Neural progenitor cell (in vitro differentiated cells): ENCODE results near the gene RRBP1. TPM values are rescaled to one million over a fixed set of nuclear protein-coding genes. Genes with fewer than 3 reads are reported as not detected.

Experiments
- DNase-seq: peaks from one replicate; pipeline ENCODE4 v3.0.0-alpha.2; 2016; ENCODE audit warnings: low spot score
- H2AFZ ChIP-seq: fragments of 200-600 bp; sonication (generic); replicated peaks from 2 replicates; pipeline ENCODE4 v1.6.1; 2016; ENCODE audit warnings: antibody characterized with exemption
- H3F3A ChIP-seq: fragments of 200-600 bp; sonication (generic); 2 replicates; pipeline ENCODE4 v1.6.1; 2016; ENCODE audit warnings: antibody characterized with exemption, low read depth
- H3K27ac ChIP-seq: fragments of 200-600 bp; sonication (generic); 2 replicates; pipeline ENCODE4 v1.5.1; 2016; ENCODE audit warnings: mild to moderate bottlenecking
- H3K27me3 ChIP-seq: fragments of 200-600 bp; sonication (generic); 2 replicates; pipeline ENCODE4 v1.6.1; 2016; ENCODE audit warnings: mild to moderate bottlenecking, moderate library complexity
- H3K36me3 ChIP-seq: fragments of 200-600 bp; sonication (generic); 2 replicates; pipeline ENCODE4 v1.5.1; 2016
- H3K4me1 ChIP-seq: fragments of 200-600 bp; sonication (generic); 2 replicates; pipeline ENCODE4 v1.6.1; 2016; ENCODE audit warnings: mixed run types
- H3K4me2 ChIP-seq: fragments of 200-600 bp; sonication (generic); 2 replicates; pipeline ENCODE4 v1.6.1; 2016
- H3K4me3 ChIP-seq: fragments of 200-600 bp; sonication (generic); 2 replicates; pipeline ENCODE4 v1.5.1; 2016
- H3K79me2 ChIP-seq: fragments of 200-600 bp; sonication (generic); 2 replicates; pipeline ENCODE4 v1.6.1; 2016; ENCODE audit warnings: low read depth
- H3K9ac ChIP-seq: fragments of 200-600 bp; sonication (generic); 2 replicates; pipeline ENCODE4 v1.6.1; 2016
- H3K9me3 ChIP-seq: fragments of 200-600 bp; sonication (generic); 2 replicates; pipeline ENCODE4 v1.5.1; 2016; ENCODE audit warnings: low read depth
- H4K20me1 ChIP-seq: fragments of 200-600 bp; sonication (generic); 2 replicates; pipeline ENCODE4 v1.6.1; 2016; ENCODE audit warnings: low read depth
- H3K27ac Mint-ChIP-seq: 3 replicates; pipeline ENCODE4 v1.8.0; 2021; ENCODE audit warnings: mixed read lengths
- H3K27me3 Mint-ChIP-seq: 2 replicates; pipeline ENCODE4 v1.8.0; 2022; ENCODE audit warnings: low read depth, mild to moderate bottlenecking, inconsistent platforms, moderate library complexity, mixed read lengths; ENCODE audit not compliant: insufficient read depth
- H3K36me3 Mint-ChIP-seq: 3 replicates; pipeline ENCODE4 v1.8.0; 2021; ENCODE audit warnings: mixed read lengths
- H3K4me1 Mint-ChIP-seq: 3 replicates; pipeline ENCODE4 v1.8.0; 2021; ENCODE audit warnings: mixed read lengths
- H3K4me3 Mint-ChIP-seq: 3 replicates; pipeline ENCODE4 v1.8.0; 2021; ENCODE audit warnings: mild to moderate bottlenecking, moderate library complexity, mixed read lengths
- H3K9me3 Mint-ChIP-seq: 3 replicates; pipeline ENCODE4 v1.8.0; 2020; ENCODE audit warnings: mixed read lengths
- EZH2 ChIP-seq: fragments of 200-600 bp; sonication (generic); IDR thresholded peaks from 2 replicates; pipeline ENCODE4 v1.6.1; 2017; ENCODE audit warnings: antibody characterized with exemption, mild to moderate bottlenecking, moderate library complexity
- EZH2phosphoT487 ChIP-seq: fragments of 200-600 bp; sonication (generic); IDR thresholded peaks from 2 replicates; pipeline ENCODE4 v1.6.1; 2017; ENCODE audit warnings: antibody characterized with exemption
- total RNA-seq: library from RNA; depleted of rRNA; stranded (reverse); fragments of >200 nt; gene quantifications from 2 replicates; pipeline ENCODE4 v1.2.3, GENCODE V29; 2015; ENCODE audit warnings: low replicate concordance
- TF ChIP-seq, protein P1 (sequence below): fragments of 200-600 bp; sonication (generic); IDR thresholded peaks from 2 replicates; pipeline ENCODE4 v1.5.1; 2017; ENCODE audit warnings: antibody characterized with exemption, mild to moderate bottlenecking

RRBP1 gene
- total RNA-seq, 1 donor from 2014 or later, result 18.2 TPM

DNA sequence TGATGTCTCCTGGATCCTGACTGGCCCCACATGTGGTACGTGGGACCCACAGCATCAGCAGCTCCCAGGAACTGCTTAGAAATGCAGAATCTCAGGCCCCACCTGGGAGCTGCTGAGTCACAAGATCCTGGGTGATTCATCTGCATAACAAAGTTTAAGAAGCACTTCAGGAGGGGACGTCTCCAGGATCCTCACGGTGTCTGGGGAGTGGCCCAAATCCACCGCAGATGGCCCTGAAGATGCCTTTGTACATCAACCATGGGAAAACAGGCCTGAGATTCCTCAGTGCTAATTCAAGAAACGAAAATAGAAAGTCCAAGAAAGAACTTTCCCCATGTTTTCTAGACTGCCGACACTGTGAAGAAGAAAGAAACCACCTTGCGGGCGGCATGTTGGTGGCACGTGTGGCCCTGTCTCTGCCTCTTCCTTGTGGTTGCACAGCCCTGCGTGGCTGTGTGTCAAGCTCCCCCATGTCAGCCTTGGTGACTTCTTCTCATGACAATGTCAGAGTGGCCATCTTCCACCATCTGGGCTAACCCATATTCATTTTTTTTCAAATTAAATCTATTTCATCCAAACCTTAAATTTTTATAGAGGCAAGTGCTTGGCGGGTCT, 26.1 kb downstream of the RRBP1 start:
- H3K27ac ChIP-seq, result no peak overlapping the region
- no peaks in the 10 kb centered on the region for H3K36me3 ChIP-seq
- H3F3A ChIP-seq, result no peaks in the 10 kb centered on the region
- H3K9ac ChIP-seq, result no peak overlapping the region
- H3K4me3 ChIP-seq, result no peak overlapping the region
- Mint-ChIP-seq H3K36me3 (peaks cover 51% of the 10 kb centered on the region), H3K27me3 (peaks cover 8% of the 10 kb centered on the region), H3K4me3 (no peak overlapping the region), H3K27ac (no peak overlapping the region), H3K9me3 (peaks cover 13% of the 10 kb centered on the region), H3K4me1 (peaks cover 15% of the 10 kb centered on the region)
- no peaks in the 10 kb centered on the region for H3K9me3 ChIP-seq
- no peaks in the 10 kb centered on the region for H3K27me3 ChIP-seq
- no peaks in the 10 kb centered on the region for H3K4me1 ChIP-seq
- peaks cover 14% of the 10 kb centered on the region for H4K20me1 ChIP-seq
- TF ChIP-seq, protein P1, sequence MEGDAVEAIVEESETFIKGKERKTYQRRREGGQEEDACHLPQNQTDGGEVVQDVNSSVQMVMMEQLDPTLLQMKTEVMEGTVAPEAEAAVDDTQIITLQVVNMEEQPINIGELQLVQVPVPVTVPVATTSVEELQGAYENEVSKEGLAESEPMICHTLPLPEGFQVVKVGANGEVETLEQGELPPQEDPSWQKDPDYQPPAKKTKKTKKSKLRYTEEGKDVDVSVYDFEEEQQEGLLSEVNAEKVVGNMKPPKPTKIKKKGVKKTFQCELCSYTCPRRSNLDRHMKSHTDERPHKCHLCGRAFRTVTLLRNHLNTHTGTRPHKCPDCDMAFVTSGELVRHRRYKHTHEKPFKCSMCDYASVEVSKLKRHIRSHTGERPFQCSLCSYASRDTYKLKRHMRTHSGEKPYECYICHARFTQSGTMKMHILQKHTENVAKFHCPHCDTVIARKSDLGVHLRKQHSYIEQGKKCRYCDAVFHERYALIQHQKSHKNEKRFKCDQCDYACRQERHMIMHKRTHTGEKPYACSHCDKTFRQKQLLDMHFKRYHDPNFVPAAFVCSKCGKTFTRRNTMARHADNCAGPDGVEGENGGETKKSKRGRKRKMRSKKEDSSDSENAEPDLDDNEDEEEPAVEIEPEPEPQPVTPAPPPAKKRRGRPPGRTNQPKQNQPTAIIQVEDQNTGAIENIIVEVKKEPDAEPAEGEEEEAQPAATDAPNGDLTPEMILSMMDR, result no peak
- TF ChIP-seq EZH2phosphoT487 (no peak), EZH2 (no peak)
- peaks cover 2% of the 10 kb centered on the region for H3K79me2 ChIP-seq
- H2AFZ ChIP-seq, result no peak overlapping the region
- DNase-seq, result no peak
- no peak overlapping the region for H3K4me2 ChIP-seq

DNA sequence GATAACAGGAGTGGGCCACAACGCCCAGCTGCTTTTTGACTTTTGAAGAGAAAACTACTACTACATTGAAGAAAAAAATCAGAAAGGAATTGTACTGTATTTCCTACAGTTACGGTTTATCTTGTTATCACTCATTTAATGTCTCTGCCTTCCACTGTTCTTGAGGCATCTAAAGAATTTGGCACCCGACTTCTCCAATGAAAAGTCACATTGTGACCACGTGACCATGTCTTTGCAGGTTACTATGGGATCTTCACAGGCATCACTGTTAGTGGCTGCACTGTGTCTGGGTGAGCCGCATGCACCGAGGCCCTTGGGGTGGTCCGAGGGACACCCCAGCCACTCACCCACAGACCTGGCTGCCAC, 26.8 kb downstream of the RRBP1 start:
- no peaks in the 10 kb centered on the region for H3K9me3 ChIP-seq
- no peaks in the 10 kb centered on the region for H3K27me3 ChIP-seq
- Mint-ChIP-seq H3K4me1 (peaks cover 19% of the 10 kb centered on the region), H3K27me3 (peaks cover 6% of the 10 kb centered on the region), H3K4me3 (no peak overlapping the region), H3K27ac (no peak overlapping the region), H3K9me3 (peaks cover 13% of the 10 kb centered on the region), H3K36me3 (peaks cover 44% of the 10 kb centered on the region)
- TF ChIP-seq EZH2, result no peak
- TF ChIP-seq, protein P1, result no peak
- TF ChIP-seq EZH2phosphoT487, result no peak
- H3K27ac ChIP-seq, result no peak overlapping the region
- no peaks in the 10 kb centered on the region for H3F3A ChIP-seq
- H3K4me1 ChIP-seq, result no peaks in the 10 kb centered on the region
- no peak overlapping the region for H2AFZ ChIP-seq
- H3K79me2 ChIP-seq, result no peaks in the 10 kb centered on the region
- H4K20me1 ChIP-seq, result peaks cover 21% of the 10 kb centered on the region
- no peak overlapping the region for H3K9ac ChIP-seq
- H3K4me2 ChIP-seq, result no peak overlapping the region
- no peaks in the 10 kb centered on the region for H3K36me3 ChIP-seq
- no peak overlapping the region for H3K4me3 ChIP-seq
- DNase-seq, result no peak

DNA sequence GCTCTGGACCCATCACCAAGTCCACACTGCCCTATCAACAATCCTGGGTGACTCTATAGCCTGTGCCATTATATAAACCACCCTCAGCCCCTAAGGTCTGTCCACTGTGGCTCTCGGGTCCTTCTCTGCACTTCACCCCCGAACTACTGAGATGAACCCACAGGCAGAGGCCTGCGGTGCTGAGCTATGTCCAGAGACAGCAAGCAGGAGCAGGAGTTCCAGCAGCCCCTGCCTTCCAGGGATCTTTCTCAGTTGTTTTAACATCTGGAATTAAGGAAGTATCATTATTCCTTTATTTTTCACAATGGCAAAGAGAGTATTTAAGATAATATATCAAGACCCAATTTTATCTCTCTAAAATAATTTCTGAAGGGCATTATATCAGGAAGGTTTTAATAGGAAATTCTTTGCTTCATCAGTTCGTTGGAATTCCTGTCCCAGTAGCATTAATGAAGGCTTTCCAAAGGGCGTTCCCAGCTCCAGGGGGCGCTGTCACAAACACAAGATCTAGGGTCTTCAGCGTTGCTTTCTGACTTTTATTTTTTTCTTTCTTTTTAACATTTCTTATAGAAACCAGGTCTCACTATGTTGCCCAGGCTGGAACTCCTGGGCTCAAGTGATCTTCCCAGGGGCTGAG, 27.3 kb downstream of the RRBP1 start:
- no peaks in the 10 kb centered on the region for H3F3A ChIP-seq
- H3K36me3 ChIP-seq, result no peaks in the 10 kb centered on the region
- no peak overlapping the region for H3K4me3 Mint-ChIP-seq
- no peak overlapping the region for H3K27ac Mint-ChIP-seq
- no peak overlapping the region for H3K27ac ChIP-seq
- peak; percentile 78 for DNase-seq
- no peak overlapping the region for H3K4me3 ChIP-seq
- no peaks in the 10 kb centered on the region for H3K27me3 ChIP-seq
- no peak overlapping the region for H3K4me2 ChIP-seq
- peaks cover 21% of the 10 kb centered on the region for H3K4me1 Mint-ChIP-seq
- H3K79me2 ChIP-seq, result no peaks in the 10 kb centered on the region
- TF ChIP-seq EZH2 (no peak), EZH2phosphoT487 (no peak)
- TF ChIP-seq, protein P1, result peak; percentile 93
- no peak overlapping the region for H2AFZ ChIP-seq
- peaks cover 39% of the 10 kb centered on the region for H3K36me3 Mint-ChIP-seq
- no peaks in the 10 kb centered on the region for H3K4me1 ChIP-seq
- H3K9me3 Mint-ChIP-seq, result peaks cover 10% of the 10 kb centered on the region
- H3K9ac ChIP-seq, result no peak overlapping the region
- H3K27me3 Mint-ChIP-seq, result peaks cover 6% of the 10 kb centered on the region
- H4K20me1 ChIP-seq, result peaks cover 26% of the 10 kb centered on the region
- no peaks in the 10 kb centered on the region for H3K9me3 ChIP-seq
